Measurements from ENCODE around the gene SUN1.
"Not testable (repeated sequence)": the region's sequence is repeated elsewhere in the genome, so short reads cannot be mapped to it uniquely, and the experiment has no call there.

SUN1 gene

GRCh38 chr7:855686-856369 is 23.6 kb downstream of the SUN1 start:
- no peak for DNase-seq (ENCODE audit: low read depth in 3 of 3, low spot score in 1 of 3)

GRCh38 chr7:856444-857095 is 24.3 kb downstream of the SUN1 start:
- DNase-seq (ENCODE audit: low read depth in 3 of 3, low spot score in 1 of 3): no peak

DNA sequence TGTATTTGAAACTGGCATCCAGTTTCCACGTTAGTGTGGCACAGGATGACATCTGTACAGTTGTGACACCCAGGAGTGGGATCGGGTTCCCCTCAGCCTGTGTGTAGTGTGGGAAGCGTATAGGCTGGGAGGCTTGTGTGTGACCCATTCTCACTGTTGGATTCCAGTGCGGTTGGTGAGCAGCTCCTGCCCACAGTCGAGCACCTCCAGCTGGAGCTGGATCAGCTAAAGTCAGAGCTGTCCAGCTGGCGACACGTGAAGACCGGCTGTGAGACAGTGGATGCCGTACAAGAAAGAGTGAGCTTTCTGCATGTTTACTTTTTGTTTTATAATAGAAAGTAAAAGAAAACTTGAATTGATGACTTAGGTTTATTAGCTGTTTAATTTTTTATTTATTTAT is 25.4 kb downstream of the SUN1 start:
- DNase-seq (ENCODE audit: low read depth in 3 of 3, low spot score in 1 of 3): no peak

DNA sequence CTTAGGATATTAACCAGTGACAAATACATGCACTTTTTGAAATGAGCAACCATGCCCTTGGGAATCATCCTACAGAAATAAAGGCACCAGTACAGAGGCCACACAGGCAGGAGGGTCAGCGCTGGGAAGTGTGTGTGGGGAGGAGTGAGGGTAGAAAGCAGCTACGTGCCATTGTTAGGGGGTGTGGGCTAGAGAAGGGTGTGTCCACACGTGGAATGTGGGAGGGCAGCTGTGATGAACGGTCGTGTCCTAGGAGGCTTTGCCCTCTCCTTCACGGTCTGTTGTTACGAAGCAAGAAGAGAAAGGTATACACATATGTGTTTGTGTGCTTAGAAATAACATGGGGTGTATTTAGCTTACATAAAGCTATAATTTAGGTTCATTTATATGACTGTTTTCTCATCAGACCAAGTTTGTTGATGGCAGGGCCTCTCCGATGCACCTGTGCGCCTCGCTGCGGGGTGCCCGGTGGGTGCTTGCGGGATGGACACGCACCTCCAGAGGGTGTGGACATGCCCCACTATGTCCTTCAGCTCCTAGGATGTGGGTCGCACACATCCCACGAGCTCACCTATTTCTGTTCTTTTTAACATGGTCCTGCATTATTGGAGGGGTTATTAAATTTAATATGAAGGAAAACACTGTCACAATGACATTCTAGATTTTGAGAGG is 27.2 kb downstream of the SUN1 start:
- DNase-seq (ENCODE audit: low read depth in 3 of 3, low spot score in 1 of 3): no peak

DNA sequence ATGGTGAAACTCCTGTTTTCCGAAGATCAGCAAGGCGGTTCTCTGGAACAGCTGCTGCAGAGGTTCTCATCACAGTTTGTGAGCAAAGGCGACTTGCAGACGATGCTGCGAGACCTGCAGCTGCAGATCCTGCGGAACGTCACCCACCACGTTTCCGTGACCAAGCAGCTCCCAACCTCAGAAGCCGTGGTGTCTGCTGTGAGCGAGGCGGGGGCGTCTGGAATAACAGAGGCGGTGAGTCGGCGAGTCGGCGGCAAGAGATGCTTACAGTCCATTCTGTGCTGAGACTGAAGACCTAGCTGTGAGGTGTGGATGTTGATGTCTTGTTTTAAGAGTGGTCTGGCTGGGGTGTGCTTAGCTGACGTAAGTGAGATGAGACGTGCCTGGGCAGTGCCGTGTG is 27.9 kb downstream of the SUN1 start:
- DNase-seq (ENCODE audit: low read depth in 3 of 3, low spot score in 1 of 3): no peak

GRCh38 chr7:861222-861621 is 28.9 kb downstream of the SUN1 start:
- no peak for DNase-seq (ENCODE audit: low read depth in 3 of 3, low spot score in 1 of 3)

GRCh38 chr7:862157-862556 is 29.9 kb downstream of the SUN1 start:
- DNase-seq (ENCODE audit: low read depth in 3 of 3, low spot score in 1 of 3): no peak

- no peak for DNase-seq (ENCODE audit: low read depth in 3 of 3, low spot score in 1 of 3)
Observed at GRCh38 chr7:863106-863505, 30.8 kb downstream of the SUN1 start.

DNA sequence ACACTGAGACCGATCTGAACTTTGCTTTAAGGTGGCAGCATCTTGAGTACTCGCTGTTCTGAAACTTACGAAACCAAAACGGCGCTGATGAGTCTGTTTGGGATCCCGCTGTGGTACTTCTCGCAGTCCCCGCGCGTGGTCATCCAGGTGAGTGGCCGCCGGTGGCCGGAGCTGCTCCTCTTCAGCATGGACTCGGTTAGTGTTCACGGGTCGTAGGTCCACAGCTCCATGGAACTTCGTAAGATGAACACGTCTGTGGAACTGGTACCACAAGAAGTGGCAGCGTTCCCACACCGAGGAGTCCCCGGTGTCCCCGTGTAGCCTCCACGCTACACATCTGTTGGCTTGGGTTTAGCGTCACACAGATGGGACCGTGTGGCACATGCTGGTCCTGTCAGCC is 33.6 kb downstream of the SUN1 start:
- no peak for DNase-seq (ENCODE audit: low read depth in 3 of 3, low spot score in 1 of 3)

DNA sequence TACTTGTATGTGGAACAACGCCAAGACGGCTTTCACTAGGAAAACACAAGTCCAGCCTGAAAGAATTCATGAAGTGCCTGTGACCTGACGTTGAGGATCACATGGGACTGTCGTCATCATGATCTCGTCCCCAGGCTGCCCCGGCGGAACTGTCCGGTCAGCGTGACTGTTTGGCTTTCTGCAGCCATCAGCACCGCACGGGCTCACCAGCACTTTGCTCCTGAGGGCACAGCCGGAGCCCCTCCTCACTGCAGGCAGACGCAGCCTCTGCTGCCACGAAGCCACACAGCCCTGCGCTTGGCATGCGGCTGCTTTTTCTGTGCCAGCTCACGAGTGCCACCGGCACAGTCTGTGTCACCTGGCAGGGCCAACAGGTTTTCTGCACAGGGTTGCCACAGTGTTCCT is 34.7 kb downstream of the SUN1 start:
- no peak for DNase-seq (ENCODE audit: low read depth in 3 of 3, low spot score in 1 of 3)

DNA sequence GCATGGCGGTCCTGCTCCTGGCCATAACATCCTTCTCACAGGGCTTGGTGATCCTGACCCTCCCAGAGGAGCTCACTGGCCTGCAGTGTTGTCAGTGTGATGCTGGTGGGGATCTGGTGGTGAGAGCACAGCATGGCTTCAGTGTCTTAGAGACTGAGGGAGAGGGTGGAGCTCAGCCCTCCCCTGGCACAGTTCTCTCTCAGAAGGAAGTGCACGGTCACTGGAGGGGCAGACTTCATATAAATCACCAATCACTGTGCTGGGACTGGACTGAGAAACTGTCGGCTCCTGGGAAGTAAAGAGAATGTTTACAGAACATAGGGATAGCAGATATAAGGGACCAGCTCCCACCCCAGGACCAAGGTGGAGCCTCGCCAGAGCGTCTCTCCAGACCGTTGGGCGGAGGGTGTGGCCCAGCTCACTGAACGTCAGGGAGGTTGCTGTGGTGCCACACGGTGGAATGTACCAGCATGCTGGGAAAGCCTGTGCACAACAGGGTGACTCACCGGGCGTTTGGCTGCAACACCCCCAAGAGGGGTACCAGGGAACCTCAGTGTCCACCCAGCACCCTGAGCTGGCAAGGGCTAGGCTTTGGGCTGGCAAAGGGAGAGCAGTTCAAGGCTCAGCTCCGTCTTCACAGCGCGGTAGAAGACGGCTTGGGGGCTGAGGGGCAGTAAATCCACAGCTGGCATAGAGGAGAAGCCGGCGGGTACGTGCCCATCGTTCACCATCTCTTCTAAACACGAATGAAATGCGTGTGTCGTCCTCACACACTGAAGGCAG is 35.3 kb downstream of the SUN1 start:
- no peak for DNase-seq (ENCODE audit: low read depth in 3 of 3, low spot score in 1 of 3)

GRCh38 chr7:868189-868486 is 35.9 kb downstream of the SUN1 start:
- DNase-seq (ENCODE audit: low read depth in 3 of 3, low spot score in 1 of 3): no peak

GRCh38 chr7:869348-869747 is 37.1 kb downstream of the SUN1 start:
- no peak for DNase-seq (ENCODE audit: low read depth in 3 of 3, low spot score in 1 of 3)

DNA sequence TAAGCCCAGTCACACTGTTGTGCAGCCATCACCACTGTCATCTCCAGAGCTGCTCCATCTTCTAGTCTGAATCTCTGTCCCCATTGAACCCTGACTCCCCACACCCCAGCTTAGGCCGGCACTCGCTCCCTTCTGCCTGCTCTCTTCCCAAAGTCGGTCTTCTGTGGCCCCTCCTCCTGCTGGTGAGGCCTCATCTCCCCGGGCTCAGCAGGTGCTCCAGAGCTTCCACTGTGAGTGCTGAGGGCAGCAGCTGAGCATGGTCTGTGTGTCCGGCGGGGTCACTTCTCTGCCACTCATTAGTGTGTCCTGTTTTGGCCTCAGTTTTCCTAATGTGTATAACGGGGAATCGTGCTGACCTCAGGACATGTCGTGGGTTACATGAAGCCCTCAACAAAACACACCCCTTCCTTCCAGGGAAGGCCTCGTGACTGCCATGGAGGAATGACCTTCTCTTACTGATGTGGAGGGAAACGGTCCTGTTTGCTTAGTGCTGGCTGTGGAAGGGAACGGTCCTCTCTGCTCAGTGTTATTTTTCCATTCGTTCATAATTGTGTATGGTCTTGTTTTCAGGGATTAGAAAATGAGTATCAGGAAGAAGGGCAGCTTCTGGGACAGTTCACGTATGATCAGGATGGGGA is 39.7 kb downstream of the SUN1 start:
- DNase-seq (ENCODE audit: low read depth in 3 of 3, low spot score in 1 of 3): no peak

DNA sequence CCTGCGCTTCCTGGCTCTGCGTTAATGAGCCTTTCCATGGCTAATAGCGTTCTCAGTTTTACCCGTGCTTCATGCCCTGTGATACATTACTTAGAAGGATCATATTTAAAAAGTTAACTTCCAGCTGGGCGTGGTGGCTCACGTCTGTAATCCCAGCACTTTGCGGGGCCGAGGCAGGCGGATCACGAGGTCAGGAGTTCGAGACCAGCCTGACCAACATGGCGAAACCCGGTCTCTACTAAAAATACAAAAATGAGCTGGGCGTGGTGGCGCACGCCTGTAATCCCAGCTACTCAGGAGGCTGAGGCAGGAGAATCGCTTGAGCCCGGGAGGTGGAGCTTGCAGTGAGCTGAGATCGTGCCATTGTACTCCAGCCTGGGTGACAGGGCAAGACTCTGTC is 40.4 kb downstream of the SUN1 start:
- DNase-seq (ENCODE audit: low read depth in 3 of 3, low spot score in 1 of 3): not testable (repeated sequence)

DNA sequence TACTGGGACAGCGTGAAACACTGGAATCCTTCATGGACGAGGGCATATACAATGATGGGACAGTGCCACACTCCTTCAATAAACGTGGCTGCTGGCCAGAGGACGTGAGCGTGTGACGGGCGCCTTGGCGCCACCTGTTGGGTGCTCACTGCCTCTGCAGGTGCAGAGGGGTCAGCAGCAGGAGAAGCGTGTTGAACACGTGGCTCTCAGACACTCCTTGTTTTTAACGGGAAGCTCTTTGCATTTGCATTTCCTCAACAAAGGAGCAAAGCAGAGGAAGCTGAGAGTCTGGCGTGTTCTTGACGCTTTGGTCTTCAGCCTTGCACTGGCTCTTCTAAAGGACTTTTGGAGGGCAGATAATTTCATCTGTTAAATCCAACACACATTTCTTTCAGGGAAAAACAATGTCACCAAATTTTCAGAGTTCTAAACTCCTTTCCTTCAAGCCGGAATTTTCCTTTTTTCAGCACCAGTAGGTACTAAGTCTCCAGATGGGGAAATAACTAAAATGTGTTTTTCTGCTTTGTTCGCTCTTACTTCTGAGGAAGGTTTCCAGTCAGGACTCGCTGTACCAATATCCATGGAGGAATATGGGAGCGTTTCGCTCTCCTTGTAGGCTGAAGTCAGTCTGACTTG is 41.2 kb downstream of the SUN1 start:
- DNase-seq (ENCODE audit: low read depth in 3 of 3, low spot score in 1 of 3): peak in 2 of 3 donors; percentile 41 to 50

GRCh38 chr7:874031-874749 is 41.9 kb downstream of the SUN1 start:
- DNase-seq (ENCODE audit: low read depth in 3 of 3, low spot score in 1 of 3): no peak

DNA sequence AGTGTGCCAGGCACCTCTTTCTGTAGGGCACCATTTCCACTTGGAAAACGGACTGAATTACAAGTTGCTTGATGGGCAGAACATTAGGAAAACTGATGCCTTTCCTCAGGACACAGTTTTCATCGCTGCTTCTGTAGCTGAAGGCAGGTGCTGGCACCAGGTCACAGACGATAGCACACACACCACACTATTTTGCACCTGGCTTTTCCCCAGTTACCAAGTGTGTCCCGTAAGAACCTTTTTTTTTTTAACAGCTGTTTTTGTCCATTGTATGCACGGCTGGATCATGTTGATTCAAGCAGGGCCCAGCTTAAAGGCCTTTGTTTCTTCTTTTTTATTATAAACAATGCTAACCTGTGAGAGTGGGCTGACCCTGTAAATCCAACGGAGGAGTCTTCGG is 42.8 kb downstream of the SUN1 start:
- DNase-seq (ENCODE audit: low read depth in 3 of 3, low spot score in 1 of 3): no peak

GRCh38 chr7:875476-876076 is 43.3 kb downstream of the SUN1 start:
- DNase-seq (ENCODE audit: low read depth in 3 of 3, low spot score in 1 of 3): no peak

Data from stimulated activated CD4-positive, alpha-beta T cell treated with anti-CD3 and anti-CD28 coated beads, TNF-alpha, amount 100 ng/mL, for 1 hour (primary cell).